ENCODE measurements around the gene PARK7.

Gene PARK7

DNA sequence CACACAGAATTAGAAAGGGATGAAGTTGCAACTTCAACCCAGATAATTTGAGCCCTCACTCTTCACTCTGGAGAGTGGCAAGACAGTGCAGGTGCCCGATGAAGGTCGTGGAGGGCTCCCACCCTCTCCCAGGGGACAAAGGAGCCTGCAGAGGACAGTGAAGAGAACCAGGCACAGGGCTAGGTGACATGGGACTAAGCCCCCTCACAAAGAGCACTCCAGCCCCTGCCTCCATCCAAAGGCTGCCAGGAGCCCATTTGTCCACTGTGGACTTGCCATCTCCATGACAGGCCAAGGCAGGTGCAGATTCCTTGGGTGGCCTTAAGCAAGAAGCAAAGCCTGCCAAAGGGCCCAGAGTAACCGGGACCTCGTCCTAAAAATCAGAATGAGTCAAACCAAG is 49.5 kb downstream of the PARK7 start:
- no peak for DNase-seq

DNA sequence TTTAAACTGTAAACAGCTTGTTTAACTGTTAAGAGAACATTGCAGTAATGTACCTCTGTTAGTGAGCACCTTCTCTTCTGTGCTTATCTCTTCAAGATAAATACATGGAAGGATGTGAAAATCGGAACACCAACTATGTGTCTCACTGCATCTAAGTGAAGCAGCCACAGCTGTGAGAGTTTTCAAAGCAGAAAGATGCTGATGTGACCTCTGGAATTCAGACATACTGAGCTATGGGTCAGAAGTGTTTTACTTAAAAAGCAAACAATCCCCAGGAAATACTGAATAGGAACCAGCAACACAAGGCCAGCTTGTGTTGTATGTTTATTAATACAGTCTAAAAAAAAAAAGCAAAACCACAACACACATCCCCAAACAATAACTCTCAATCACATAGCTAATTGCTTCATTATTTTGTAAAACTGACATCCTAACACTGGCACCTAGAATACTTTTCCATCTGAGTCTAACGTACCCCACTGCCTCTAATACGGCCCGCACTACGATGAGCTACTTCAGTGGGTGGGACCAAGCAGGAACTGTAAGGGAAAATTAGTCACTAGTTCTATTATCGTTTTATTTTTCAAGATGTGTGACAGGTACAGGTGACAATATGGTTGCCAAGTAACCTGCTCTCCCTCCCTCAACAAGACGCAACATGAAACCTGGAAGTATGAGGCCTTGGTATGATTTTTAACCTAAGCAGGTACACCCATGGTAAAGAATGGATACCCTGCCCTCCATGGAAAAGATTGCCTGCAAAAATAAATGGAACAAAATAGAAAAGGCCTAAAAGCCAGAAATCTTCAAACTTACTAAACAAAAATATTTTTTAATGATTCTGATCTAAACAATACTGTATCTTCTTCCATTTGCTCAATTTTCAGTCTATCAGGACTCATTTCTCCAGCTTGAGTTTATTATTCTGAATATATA is 50.7 kb downstream of the PARK7 start:
- DNase-seq, result no peak

DNA sequence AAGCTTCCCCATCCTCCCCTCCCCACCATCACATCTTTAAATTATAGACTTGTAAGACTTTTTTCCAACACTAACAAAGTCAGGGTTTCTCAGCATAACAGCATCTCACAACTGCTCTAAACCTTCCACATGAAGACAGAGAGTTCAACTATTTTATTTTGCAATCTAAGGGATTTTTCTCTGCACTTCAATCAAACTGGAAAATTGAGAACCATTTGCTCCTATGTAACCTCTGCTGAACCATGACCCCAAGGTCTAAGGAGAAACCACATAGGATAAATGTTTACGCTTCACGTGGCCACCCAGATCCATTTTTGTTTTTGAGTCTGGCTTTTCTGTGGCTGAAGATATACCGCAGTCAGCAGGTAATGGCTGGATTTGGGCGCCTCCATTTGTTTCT is 51.4 kb downstream of the PARK7 start:
- DNase-seq, result no peak

DNA sequence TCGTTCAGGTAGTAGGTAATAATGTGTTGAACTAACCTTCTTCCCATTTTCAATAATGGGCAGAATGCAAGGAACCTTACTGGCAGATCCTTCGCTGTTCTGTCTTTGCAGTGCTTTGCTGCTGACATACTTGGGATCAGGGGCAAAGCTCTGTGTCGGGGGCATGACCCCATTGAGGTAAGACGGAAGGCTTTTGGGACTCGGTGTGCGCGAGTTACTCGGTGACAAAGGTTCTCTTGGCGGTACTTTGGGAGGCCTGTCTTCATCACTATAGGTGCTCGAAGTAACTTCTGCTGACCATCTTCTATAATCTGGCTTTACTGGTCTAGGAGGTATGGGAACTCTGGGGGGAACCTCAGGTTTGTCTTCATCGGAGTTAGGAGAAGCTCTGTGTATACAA is 51.9 kb downstream of the PARK7 start:
- DNase-seq, result no peak

DNA sequence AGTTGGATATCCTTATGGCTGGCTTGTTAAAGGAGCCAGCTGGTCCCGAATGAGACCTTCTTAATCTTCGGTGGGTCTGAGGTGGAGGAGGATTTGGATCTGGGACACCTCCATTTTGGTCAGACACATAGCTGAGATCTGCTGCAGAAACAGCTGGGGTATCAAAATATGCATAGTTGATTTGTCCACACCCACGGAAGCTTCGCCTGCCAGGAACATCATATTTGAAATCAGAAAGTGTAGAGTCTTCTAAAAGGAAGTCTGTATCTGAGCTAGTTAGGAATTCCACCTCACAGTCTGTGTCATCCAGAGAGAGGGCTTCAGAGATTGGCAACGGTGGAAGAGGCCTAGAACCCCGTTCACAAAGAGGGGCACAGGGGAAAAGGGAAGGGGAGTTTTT is 52.3 kb downstream of the PARK7 start:
- no peak for DNase-seq

DNA sequence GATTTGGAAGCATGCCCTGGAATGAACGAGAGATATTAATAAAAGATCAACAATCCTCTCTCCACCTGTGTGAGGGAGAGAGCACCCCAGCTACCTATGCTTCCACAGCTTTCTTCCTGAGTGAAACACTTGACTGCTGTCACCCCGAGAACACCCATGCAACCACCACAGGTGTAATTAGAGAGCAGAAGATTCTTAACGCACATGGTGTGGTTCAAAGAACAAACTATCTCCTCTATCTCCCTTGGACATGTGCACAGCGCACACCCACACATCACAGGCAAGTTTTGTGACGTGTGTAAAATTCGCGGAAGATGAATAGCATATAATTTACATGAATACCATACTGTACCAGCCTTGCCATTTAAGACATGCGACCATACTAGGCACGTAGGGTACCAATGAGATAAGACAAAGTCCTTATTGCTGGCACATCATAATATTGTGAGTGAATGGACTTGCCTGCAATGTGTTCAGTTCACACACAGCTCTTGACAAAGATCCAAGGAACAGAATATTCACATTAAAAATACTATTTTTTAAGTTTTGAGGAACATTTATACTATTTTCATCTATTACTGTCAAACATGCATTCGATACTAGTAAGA is 53.0 kb downstream of the PARK7 start:
- DNase-seq, result no peak

DNA sequence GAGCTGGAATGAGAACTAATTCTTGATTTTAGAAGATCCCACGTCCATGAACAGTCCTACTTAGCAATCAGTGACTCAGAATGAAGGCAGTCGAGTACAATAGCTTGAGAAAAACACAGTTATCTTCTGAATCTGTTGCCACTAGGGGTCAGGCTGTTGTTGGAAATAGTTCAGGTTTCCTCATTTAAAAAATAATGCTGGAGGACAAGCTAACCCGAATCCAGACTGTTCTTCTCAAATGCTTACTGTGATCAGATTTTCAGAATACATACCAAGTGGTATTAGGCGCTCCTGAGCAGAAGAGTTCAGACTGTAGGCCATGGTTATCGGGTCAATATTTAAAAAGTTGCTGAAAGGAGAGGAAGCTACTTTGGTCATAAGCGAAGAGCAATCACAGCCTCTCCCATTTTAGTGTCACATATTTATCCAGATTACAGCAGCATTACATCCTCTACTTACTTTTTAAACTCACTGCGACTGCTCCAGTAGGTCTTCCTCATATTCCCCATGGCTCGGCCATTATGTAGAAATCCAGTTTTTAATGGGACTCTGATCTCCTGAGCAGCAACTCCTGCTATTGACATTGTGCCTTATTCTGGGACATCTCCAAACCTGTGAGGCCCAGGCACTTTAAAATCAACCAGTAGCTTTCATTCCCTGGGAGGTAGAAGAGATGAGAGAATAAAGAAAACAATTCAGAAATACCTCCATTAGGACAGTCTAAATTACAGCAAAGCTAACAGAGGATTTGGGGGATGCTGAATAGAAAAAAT is 53.7 kb downstream of the PARK7 start:
- DNase-seq, result peak in 2 of 5 experiments; percentile 15 to 76

DNA sequence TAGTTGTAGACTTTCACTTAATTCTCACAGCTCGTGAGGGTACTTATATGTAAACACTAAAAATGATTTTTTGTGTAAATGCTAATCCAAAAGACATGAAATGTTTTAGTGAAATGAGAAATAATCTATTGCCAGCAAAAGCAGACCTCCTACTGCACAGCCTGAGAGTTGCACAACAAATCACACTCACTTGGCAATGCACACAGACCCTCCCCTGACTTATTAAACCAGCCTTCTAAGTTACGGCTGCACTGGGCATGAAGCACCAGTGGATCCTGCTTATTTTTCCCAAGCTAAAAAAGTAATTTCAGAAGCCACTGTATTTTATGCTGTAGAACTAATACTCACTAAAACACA is 54.3 kb downstream of the PARK7 start:
- no peak for DNase-seq

DNA sequence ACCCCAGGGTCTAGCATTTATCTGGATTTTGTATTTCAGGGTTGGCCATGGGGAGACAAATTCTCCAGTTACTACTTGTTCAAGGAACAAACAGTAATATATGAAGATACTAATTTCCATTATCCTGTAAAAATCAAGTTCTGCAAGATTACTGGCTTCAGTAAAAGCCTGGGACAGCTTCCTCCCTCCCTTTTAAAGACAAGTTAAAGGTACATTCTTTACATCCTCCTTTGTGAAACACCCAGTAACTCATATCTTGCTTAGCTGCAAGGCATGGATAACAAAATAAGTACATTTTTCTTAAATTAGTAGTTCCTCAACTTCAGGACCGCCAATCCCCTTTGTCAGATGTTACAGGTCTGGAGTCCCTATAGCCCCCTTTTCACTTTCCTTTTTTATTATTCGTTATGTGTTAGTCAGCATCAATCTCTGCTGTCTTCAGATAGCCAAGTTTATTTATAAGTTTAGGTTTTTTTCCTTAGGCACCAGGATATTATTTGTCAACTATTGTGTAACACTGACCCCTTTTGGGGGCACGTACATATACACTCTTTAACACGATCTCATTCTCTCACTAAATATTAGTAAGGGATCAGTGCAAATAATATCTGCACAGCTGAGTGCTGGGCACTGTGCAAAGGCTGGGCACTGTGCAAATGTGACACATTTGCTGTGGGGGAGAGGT is 54.8 kb downstream of the PARK7 start:
- no peak for DNase-seq

DNA sequence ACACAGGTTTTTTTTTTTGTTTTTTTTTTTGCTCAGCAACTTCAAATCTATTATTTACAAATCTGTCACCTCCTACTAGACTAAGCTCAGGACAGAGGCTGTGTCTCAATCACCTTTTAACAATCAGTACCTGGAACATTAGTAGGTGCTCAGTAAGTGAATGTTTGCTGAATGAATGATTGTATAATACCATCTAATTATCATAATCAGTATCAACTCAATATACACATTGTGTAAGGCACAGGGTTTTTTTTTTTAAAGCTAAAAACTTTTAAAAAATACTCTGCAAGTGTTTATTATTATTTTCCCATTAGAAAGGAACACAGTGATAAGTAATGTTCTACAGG is 55.4 kb downstream of the PARK7 start:
- DNase-seq, result no peak

DNA sequence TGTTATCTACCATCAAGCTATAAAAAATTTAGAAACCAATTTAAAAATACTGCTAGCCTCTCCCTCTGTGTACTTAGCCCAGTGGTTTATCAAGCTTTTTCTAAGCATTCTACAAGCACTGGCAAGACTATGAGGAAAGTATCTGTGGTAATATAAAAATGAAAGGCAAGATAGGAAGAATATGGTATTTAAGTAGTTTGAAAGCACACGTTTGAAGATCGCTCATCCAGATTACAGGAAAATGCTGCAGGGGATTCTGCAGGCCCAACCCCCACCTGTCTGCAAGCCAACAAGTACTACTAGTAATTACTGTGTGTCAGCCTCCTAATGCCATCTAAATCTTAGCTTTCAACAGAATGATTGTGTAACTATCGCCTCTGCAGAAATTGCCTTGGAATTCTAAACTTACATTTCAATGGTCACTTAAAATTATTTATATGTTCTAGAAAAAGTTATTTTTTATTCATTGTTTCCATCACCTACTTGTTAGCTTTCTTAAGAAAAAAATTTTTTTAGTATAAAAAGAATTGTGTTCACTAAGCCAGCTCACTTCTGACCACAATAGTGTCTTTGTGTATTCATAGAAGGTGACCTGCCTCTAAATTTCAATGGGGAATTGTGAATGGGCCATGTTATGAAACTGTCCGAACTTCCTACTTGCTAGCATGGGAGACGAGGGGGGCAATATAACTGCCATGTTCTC is 56.1 kb downstream of the PARK7 start:
- DNase-seq, result no peak

DNA sequence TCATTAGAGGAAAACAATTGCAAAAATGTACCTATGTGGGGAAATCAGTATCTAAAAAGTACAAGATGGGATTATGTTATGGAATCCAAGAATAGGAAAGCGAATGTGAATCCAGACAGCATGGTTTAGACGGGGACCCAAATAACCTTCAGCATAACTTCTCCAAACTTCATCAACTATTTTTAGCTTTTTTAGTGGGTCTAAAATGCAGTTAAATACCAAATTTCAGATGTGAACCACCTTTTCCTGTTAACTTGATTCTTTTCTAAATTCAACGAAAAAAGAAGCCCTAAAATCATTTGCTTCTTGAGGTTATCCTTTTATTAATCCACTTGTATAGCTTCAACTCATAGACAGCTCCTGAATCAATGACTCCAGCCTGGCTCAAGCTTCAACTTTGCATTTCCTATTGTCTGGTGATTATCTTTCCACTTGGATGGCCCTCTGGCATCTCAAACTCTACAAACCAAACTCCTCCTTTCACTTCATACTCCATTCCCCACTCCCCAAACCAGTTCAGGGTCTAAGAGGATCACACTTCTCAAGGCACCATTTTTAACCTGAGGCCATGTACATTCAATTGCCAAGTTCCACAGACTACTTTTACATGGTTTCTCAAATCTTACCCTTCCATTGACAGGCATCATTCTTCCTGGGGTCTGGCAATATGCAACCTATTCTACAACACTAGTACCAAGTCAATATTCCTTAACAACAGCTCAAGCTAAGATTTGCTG is 57.1 kb downstream of the PARK7 start:
- no peak for DNase-seq

DNA sequence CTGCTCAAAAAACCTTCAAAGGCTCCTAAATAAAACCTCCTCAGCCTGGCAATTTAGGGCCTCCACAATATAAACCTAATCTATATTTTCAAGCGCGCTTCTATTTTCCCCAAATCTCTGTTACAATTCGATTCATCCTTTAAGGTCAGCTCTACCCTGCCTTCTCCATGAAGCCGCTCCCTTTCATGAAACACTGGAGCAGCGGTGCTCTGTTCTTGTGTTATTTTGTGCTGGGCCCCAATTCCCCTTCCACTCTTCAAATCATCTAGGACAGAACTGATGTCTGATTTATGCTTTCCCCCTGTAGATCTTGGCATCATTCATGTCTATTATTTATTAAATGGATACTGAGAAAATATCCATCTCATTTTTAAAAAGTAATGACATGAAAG is 57.7 kb downstream of the PARK7 start:
- no peak for DNase-seq

DNA sequence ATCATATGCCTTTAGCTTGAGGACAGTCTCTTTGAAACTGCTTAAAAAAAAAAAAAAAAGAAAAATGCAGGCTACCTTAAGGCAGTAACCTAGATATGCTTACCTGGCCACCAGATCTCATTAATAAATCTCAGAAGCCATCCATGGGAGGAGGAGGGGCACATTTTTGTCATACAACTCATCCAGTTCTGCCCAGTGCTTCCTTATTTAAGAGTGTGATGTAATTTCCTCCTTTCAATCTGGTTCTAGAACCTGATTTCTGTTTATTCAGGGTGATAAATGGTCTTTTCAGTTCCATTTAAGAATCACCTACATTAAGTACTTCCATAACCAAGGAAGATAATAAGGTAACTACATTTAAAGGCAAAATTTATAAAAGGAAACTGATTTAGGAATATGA is 58.5 kb downstream of the PARK7 start:
- no peak for DNase-seq

DNA sequence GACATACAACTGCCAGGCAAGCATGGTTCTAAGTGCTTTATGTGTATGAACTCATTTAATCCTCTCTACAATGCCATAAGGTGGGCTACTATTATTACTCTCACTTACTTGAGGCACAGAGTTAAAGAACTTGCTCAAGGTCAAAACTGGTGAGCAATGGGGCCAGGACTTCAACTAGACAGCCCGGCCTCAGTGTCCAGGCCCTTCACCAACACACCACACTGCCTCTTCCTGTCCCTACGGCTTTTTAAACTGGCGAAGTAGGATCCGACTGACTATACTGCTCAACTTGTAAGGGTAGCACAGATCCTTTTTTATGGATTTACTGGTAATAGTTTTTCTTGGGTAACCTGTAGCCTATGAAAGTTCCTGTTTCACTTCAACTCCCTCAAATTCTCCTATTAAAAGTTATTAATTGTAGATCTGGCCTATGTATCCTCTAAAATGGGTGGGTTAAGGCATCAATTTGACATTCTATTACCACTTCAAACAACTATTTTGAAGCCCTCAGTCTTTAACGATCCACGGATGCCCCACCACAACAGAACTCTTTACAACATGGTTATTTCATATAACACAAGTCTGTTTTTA is 60.3 kb downstream of the PARK7 start:
- DNase-seq, result no peak

DNA sequence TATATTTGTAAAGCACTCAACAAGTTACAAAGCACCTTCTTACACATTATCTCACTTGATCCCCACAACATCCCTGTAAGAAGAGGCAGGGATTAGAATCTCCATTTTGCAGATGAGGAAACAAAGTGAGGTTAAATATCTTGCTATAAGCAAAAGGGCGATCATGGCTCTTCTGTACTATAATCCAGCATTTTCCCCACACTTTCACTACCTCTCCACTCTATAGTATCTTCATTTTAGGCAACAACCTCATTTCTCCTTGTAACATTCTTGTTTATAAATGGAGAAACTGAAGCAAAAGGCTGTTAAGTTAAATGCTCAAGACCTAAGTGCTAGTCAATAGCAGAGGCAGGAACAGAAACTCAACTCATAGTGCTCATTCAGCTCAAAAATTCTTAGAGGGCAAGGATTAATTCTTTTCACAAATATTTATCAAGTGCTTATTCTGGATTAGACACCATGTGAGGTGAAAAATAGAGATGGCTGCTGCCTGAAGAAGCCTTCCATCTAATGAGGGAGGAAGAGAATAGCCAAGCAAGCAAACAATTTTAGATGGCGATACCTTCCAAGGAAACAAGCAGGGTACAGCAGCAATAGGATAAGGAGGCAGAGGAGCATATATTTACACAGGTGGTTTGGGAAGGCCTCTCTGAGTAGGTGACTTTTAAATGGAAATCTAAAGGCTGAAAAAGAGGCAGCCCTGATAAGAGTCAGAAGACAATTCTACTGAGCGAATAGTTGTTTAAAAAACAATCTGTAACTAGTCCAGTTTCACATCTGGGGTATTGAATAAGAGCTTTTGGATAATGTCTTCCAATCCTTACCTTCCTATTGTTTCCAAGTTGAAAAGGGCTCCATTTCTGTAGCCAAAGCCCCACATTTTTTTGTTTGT is 61.1 kb downstream of the PARK7 start:
- DNase-seq, result no peak

DNA sequence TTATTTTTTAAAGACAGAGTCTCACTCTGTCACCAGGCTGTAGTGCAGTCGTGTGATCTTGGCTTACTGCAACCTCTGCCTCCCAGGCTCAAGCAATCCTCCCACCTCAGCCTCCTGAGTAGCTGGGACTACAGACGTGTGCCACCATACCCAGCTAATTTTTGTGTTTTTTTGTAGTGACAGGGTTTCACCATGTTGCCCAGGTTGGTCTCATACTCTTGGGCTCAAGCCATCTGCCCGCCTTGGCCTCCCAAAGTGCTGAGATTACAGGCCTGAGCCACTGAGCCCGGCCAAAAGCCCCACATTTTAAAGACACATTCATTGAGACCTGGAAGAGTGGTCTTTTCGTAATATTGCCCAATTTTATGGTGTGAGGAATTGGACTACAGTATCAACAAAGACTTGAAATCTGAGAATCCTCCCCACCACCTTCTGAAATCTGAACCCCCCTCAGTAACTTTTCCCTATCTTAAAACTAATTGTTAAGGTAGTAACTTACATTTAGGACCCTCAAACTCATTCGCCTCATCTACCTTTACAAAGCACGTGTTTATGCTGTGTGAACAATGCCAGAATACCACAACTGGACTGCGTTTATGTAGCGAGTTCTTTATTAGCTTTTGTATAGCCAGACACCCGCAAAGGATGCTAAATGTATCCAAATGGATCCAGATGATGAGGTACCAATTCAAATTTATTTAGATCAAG is 61.9 kb downstream of the PARK7 start:
- no peak for DNase-seq

DNA sequence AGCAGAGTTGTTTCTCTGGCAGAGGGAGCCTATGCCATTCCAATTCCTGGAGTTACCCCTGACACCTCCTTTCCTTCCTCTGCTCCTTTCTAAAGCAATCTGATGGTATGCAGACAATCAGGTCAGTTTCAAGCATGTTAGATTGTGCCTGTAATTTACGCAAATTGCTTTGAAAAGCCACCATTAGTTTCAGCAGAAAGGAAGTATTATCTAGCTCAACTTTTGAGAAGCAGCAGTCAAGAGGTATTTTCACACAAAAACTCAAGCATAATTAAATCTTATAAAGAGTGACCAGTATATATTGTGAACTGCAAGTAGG is 62.4 kb downstream of the PARK7 start:
- DNase-seq, result no peak

DNA sequence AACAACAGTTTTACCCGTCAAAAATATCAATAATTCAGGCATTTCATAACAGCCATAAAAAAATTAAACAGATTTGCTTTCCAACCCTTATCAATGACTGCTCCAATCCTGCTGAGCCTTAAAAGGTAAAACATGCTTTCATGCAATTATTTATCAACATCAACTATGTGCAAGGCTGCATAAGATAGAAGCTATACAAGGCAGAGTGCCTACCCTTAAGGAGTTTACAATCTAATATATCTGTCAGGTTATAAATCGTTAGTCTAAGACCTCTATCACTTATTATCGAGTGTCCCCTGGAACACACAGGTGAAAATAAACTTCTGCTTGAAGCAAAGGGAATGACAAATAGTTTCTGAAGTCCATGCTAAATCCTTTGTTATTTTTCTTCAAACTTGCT is 62.8 kb downstream of the PARK7 start:
- DNase-seq, result no peak
